Sigmoid colon (tissue), 4 donors: ENCODE results near the gene AIF1.

Experiments
- CTCF ChIP-seq, 4 experiments: fragments of 450-650 bp in 3 of 4; fragments of 200-600 bp in 1 of 4; IDR thresholded peaks; one replicate each; pipeline ENCODE4 v1.5.1; 2016 to 2019; ENCODE audit warnings: antibody characterized with exemption in 4 of 4, mild to moderate bottlenecking in 3 of 4, moderate library complexity in 2 of 4
- POLR2A ChIP-seq, 2 donors: fragments of 450-650 bp; IDR thresholded peaks; one replicate each; pipeline ENCODE4 v1.6.1; 2016; ENCODE audit warnings: antibody characterized with exemption in 2 of 2, mild to moderate bottlenecking in 2 of 2, moderate library complexity in 2 of 2
- POLR2AphosphoS5 ChIP-seq, 4 donors: sonication (generic); formaldehyde crosslinking; IDR thresholded peaks; one replicate each; pipeline ENCODE4 v1.6.1; 2017; ENCODE audit warnings: antibody characterized with exemption in 4 of 4

GRCh38 chr6:31624070-31624469, 9.0 kb downstream of the AIF1 start:
- TF ChIP-seq POLR2A (IDR thresholded peaks at IDR 0.05) (no peak), CTCF (IDR thresholded peaks at IDR 0.05) (no peak), POLR2AphosphoS5 (IDR thresholded peaks at IDR 0.05) (no peak)
